ENCODE results near the gene BDKRB2. TPM values are rescaled to one million over a fixed set of nuclear protein-coding genes. Genes with fewer than 3 reads are reported as not detected.

The BDKRB2 gene
- total RNA-seq, 1 donor from 2014 or later, result 0.16 TPM

GRCh38 chr14:96198430-96199130 lies 6.1 kb upstream of the BDKRB2 start:
- DNase-seq, result no peak

DNA sequence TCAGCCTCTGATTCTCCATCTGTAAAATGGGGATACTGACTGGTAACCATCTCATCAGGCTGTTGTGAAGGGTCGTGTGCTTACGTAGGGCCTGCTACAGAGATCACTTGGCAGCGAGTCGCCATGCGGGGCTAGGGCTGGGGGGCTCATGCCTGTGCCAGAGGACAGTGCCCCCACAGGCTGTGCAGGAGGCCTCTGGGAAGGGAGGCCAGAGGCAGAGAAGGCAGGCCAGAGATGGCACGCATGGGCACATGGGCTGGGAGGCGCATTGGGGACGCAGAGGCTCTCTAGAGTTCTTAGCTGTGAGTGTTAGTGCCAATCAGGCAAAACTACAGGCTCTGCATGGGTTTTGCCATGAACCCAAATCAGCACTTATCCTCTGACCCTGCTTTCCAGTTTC lies 3.5 kb upstream of the BDKRB2 start:
- DNase-seq, result no peak

DNA sequence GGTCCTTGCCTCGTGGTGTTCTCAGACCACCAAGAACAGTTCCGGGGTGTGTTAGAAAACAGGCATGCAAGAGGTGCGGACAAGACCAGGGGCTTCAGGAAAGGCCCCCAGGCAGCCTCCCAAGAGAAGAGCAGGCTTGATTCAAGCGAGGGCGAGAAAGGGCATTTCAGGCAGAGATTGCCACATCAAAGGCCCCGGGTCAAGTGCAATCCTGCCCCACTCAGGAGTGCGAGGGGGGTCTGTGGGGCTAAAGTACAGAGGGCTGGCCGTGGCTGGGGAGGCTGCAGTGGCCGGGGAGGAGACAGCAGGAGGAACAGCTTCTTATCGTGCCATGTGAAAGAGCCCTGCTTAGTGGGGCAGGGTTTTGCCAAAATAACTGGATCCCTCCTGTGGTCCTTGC lies 2.7 kb upstream of the BDKRB2 start:
- DNase-seq, result no peak

GRCh38 chr14:96202441-96203094 lies 2.1 kb upstream of the BDKRB2 start:
- DNase-seq, result no peak

DNA sequence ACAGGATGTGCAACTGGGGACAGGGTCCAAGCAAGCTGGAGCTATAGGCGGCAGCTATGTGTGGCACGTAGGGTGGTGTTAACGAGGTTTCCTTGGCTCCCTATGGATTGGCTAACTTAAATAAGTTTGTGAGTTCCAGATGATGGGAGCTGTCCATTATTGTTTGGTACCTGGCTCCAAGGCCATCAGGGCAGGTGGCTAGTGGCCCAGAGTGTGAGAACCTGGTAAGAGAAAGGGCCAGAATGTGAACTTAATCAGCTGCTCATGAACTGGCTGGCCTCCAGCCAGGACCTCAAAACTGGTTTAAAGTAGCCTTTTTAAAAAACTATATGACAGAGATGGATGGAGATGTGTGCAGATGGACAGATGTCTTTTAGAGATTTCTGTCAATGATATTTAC lies 1.5 kb upstream of the BDKRB2 start:
- no peak for DNase-seq

DNA sequence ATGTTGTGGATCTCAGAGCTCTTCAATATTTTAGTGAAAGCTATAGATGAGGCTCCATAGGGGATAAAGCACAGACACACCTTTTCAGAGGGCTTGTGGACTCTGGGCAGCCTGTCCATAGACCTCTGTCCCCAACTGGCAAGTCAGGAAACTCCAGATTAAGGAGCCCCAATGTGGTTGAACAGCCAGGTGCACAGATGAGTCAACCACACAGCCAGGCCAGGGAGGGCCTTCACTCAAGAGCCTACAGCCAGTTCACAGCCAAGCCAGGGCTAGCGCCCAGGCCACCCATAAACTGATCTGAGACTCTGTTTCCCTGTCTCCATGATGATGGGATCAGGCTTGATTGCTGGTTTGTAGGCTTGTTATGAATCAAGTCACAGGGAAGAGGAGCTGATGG lies 1.0 kb upstream of the BDKRB2 start:
- no peak for DNase-seq

DNA sequence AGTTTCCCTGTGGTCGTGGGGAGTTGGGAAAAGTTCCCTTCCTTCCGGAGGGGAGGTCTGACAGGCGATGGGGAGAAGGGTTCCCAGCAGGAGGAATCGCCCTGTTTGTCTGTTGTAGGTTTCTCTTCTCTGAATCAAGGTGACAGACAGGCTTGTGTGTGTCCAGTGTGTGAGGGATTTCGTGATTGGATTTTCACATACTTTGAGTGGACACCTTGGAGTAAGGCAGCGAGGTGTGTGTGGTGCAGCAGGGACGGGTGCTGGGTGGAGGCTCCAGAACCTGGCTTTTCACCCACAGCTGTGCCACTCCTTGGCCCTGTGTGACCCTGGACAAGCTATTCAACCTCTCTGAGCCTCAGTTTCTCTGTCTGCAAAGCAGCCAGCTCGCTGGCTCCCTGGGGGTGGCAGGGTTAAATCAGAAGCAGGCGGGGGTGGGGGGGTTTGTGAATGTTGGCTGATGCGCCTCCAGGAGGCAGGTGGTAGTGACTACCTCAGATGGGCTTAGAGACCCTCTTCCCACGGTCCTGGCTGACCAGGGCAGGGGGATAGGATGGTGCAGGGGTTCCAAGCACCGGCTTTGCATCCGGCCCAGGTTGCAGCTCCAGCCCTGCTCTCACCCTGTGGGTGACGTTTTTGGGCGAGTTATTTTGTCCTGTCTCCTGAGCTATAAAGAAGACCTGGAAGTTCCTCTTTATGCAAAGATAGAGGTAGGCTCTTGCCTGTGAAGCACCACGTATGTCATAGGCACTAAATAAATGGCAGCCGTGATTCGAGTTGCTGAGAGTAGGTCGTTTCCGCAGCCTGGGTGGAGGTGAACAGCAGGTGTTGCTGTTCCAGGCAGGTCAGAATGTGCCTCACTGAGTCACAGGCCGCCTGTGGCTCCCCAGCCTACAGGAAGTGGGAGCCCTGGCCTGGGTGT lies 679 bp downstream of the BDKRB2 start:
- DNase-seq, result no peak

GRCh38 chr14:96205978-96206360 lies 1.3 kb downstream of the BDKRB2 start:
- DNase-seq, result no peak

- DNase-seq, result no peak
Measured at GRCh38 chr14:96206461-96206860, 1.8 kb downstream of the BDKRB2 start.

GRCh38 chr14:96207686-96208085 lies 3.0 kb downstream of the BDKRB2 start:
- DNase-seq, result no peak

DNA sequence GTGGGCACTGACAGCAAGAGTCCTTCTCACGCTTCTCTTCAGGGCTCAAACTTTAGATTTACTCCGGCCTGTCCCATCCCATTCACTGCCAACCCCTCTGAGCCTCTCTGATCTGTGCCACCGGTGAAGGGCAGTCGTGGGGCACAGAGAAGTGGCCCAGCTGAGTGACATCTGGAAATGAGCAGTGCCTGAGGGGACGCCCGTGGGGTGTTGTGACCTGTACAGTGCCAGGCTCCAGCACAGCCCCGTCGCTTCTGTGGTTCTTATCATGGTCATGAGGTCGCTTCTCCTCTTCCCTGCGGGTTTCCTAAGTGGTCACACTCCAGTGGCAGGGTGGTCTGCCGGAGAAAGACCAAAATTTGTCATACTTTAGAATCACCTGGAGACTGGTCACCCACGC lies 4.1 kb downstream of the BDKRB2 start:
- DNase-seq, result no peak

- DNase-seq, result no peak
Measured at GRCh38 chr14:96212140-96212539, 7.5 kb downstream of the BDKRB2 start.

DNA sequence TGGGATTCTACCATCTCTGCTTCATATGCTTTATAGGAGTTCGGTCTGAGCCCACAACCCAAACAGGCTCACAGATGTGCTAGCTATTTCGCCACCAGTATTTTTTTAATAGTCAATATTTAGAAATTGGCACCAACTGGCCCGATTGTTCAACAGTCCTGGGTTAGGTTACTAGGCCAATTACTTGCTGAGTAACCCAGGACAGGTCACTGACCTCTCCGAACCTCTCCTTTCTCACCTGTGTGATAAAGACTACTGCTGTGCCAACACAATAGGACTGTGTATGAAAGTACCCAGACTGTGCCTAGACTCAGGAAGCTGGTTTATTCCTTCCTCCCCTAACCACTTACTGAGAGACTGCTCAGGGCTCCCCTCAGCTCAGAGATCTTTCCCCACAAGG lies 8.3 kb downstream of the BDKRB2 start:
- no peak for DNase-seq

GRCh38 chr14:96213871-96214465 lies 9.3 kb downstream of the BDKRB2 start:
- DNase-seq, result no peak

DNA sequence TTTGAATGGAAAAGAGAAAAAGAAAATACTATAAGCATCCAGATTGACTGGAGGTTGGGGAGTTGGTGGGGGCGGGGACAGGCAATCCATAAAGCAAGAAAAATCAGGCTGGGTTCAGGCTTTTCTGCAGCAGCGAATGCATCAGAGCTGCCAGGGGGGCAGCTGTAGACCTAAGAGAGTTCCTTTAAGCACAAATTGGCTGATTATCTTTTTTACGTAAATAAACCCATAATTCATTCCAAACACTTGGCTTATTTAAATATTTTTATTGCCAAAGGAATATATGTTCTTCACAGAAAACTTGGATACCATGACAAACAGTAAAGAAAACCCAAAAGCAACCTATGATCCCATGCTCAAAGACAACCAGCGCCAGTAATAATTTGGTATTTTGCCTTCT lies 10.2 kb downstream of the BDKRB2 start:
- DNase-seq, result no peak

- DNase-seq, result no peak
Measured at GRCh38 chr14:96215452-96216244, 11.0 kb downstream of the BDKRB2 start.

- DNase-seq, result no peak
Measured at GRCh38 chr14:96216627-96217026, 12.0 kb downstream of the BDKRB2 start.

DNA sequence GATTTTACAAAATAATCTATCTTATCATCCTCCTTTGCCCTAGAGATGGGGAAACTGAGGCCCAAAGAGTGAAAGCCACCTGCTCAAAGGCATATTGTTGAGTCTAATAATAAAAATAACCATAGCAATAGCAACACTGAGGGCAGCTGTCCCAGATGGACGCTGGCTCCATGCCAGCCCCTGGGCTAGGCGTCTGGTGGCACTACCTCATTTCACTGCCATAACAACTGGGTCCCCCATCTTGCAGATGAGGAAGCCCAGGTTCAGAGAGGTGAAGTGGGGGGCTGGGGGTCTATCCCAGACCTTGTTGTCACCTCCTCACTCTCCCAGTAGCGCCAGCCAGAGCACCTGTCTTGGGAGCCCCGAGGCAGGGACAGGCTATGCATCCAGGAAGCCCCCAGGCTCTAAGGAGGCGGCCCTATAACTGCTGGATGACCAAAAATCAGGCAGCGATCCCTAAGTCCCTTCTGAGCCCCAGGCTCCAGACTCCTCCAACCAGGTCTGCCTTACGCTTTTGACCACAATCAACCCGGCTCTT lies 12.8 kb downstream of the BDKRB2 start:
- DNase-seq, result no peak

GRCh38 chr14:96221109-96221650 lies 16.5 kb downstream of the BDKRB2 start:
- no peak for DNase-seq

DNA sequence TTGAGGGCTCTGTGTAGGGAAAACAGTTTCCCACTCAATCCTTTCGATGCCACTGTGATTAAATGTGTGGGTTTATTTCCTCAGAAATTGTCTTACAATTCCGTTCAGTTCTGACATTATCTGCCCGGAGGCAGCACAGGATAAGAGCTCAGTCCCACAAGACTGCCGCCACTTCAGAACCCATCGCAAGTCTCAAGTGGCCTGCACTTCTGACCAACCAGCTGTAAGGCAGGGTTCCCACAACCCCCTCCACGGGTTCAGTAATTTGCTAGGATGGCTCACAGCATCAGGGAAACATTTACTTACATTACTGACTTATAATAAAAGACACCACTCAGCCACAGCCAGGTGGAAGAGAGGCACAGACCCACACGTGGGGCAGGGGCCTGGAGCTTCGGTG lies 17.2 kb downstream of the BDKRB2 start:
- no peak for DNase-seq

DNA sequence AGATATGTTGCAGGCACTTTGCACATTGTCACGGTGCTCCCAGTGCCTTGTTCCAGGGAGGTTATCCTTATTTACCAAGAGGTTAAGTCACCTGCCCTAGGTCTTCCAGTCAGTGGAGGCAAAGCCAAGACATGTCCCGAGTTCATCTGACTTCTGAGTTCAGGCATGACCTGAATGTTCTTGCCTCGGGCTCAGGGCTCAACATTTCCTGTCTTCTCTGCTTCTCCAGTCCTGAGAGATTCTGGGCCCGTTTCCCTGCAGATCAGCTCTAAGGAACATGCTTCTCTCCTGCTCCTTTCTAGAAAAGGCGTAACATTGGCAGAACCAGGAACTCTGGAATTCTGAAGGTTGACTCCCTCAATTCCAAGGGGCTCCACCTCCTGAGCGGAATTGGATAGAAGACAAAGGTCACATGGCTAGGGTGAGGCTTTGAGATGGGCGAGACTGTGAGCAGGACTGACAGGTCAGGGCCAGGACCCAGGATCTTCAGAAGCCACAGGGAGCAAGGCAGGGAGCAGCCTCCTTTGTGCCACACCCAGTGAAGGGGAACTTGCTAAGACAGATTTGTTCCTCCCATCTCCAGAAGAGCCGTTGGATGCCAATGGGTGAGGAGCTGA lies 19.9 kb downstream of the BDKRB2 start:
- no peak for DNase-seq
